ENCODE results near the gene ARFIP1.

ARFIP1 gene

GRCh38 chr4:152935631-152936445 is 156.1 kb downstream of the ARFIP1 start, which contains the start of gene FHDC1 (continued):
- TF ChIP-seq ZFP69B (tag by site-specific recombination; IDR thresholded peaks at IDR 0.05) = no peak
- TF ChIP-seq, protein P1, sequence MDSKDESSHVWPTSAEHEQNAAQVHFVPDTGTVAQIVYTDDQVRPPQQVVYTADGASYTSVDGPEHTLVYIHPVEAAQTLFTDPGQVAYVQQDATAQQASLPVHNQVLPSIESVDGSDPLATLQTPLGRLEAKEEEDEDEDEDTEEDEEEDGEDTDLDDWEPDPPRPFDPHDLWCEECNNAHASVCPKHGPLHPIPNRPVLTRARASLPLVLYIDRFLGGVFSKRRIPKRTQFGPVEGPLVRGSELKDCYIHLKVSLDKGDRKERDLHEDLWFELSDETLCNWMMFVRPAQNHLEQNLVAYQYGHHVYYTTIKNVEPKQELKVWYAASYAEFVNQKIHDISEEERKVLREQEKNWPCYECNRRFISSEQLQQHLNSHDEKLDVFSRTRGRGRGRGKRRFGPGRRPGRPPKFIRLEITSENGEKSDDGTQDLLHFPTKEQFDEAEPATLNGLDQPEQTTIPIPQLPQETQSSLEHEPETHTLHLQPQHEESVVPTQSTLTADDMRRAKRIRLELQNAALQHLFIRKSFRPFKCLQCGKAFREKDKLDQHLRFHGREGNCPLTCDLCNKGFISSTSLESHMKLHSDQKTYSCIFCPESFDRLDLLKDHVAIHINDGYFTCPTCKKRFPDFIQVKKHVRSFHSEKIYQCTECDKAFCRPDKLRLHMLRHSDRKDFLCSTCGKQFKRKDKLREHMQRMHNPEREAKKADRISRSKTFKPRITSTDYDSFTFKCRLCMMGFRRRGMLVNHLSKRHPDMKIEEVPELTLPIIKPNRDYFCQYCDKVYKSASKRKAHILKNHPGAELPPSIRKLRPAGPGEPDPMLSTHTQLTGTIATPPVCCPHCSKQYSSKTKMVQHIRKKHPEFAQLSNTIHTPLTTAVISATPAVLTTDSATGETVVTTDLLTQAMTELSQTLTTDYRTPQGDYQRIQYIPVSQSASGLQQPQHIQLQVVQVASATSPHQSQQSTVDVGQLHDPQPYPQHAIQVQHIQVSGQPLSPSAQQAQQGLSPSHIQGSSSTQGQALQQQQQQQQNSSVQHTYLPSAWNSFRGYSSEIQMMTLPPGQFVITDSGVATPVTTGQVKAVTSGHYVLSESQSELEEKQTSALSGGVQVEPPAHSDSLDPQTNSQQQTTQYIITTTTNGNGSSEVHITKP (tag by site-specific recombination; IDR thresholded peaks at IDR 0.05) = no peak
- no peak for TF ChIP-seq HOXD13 (CRISPR knock-in tag; IDR thresholded peaks at IDR 0.05; ENCODE audit: borderline replicate concordance)
- TF ChIP-seq ZNF521 (tag by site-specific recombination; IDR thresholded peaks at IDR 0.05) = no peak
- TF ChIP-seq ZNF488 (tag by site-specific recombination; IDR thresholded peaks at IDR 0.05) = no peak
- peak; percentile 54; the same call in 1 of the 2 replicates for TF ChIP-seq KLF1 (tag by site-specific recombination; IDR thresholded peaks at IDR 0.05)
- TF ChIP-seq ZBTB17 (tag by site-specific recombination; IDR thresholded peaks at IDR 0.05) = no peak
- no peak for TF ChIP-seq RBAK (tag by site-specific recombination; IDR thresholded peaks at IDR 0.05)
- no peak for TF ChIP-seq ZNF660 (tag by site-specific recombination; IDR thresholded peaks at IDR 0.05)
- TF ChIP-seq ZNF146 (tag by site-specific recombination; IDR thresholded peaks at IDR 0.05) = no peak
- TF ChIP-seq ZNF366 (tag by site-specific recombination; conservative IDR thresholded peaks at IDR 0.05) = no peak
- TF ChIP-seq, protein P2, sequence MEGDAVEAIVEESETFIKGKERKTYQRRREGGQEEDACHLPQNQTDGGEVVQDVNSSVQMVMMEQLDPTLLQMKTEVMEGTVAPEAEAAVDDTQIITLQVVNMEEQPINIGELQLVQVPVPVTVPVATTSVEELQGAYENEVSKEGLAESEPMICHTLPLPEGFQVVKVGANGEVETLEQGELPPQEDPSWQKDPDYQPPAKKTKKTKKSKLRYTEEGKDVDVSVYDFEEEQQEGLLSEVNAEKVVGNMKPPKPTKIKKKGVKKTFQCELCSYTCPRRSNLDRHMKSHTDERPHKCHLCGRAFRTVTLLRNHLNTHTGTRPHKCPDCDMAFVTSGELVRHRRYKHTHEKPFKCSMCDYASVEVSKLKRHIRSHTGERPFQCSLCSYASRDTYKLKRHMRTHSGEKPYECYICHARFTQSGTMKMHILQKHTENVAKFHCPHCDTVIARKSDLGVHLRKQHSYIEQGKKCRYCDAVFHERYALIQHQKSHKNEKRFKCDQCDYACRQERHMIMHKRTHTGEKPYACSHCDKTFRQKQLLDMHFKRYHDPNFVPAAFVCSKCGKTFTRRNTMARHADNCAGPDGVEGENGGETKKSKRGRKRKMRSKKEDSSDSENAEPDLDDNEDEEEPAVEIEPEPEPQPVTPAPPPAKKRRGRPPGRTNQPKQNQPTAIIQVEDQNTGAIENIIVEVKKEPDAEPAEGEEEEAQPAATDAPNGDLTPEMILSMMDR (tag by site-specific recombination; IDR thresholded peaks at IDR 0.05) = 0 out of 2 replicates have a peak, but pooled peaks have one; percentile 37
- no peak for TF ChIP-seq ZNF416 (tag by site-specific recombination; IDR thresholded peaks at IDR 0.05)
- TF ChIP-seq SCRT1 (tag by site-specific recombination; IDR thresholded peaks at IDR 0.05; ENCODE audit: borderline replicate concordance) = no peak
- no peak for TF ChIP-seq ZNF174 (tag by site-specific recombination; IDR thresholded peaks at IDR 0.05)
- no peak for TF ChIP-seq ZNF768 (tag by site-specific recombination; IDR thresholded peaks at IDR 0.05)
- no peak for TF ChIP-seq YY1 (tag by site-specific recombination; IDR thresholded peaks at IDR 0.05)
- TF ChIP-seq ZNF10 (tag by site-specific recombination; IDR thresholded peaks at IDR 0.05) = peak; percentile 72
- TF ChIP-seq ZNF549 (tag by site-specific recombination; IDR thresholded peaks at IDR 0.05) = no peak
- TF ChIP-seq ZNF138 (tag by site-specific recombination; IDR thresholded peaks at IDR 0.05; ENCODE audit: borderline replicate concordance) = no peak
- peak; percentile 60; the same call in 1 of the 2 replicates for TF ChIP-seq ZBTB20 (tag by site-specific recombination; IDR thresholded peaks at IDR 0.05)
- no peak for TF ChIP-seq ZNF621 (tag by site-specific recombination; IDR thresholded peaks at IDR 0.05)
- no peak for TF ChIP-seq MZF1 (tag by site-specific recombination; IDR thresholded peaks at IDR 0.05; ENCODE audit: borderline replicate concordance)
- TF ChIP-seq EGR2 (tag by site-specific recombination; IDR thresholded peaks at IDR 0.05; ENCODE audit: low read depth) = 0 out of 2 replicates have a peak, but pooled peaks have one; percentile 31
- no peak for TF ChIP-seq ZNF211 (tag by site-specific recombination; IDR thresholded peaks at IDR 0.05; ENCODE audit: low read depth)
- no peak for TF ChIP-seq ATF2 (tag by site-specific recombination; IDR thresholded peaks at IDR 0.05; ENCODE audit: low read depth)
- TF ChIP-seq OVOL3 (tag by site-specific recombination; IDR thresholded peaks at IDR 0.05) = no peak
- TF ChIP-seq, protein P3, sequence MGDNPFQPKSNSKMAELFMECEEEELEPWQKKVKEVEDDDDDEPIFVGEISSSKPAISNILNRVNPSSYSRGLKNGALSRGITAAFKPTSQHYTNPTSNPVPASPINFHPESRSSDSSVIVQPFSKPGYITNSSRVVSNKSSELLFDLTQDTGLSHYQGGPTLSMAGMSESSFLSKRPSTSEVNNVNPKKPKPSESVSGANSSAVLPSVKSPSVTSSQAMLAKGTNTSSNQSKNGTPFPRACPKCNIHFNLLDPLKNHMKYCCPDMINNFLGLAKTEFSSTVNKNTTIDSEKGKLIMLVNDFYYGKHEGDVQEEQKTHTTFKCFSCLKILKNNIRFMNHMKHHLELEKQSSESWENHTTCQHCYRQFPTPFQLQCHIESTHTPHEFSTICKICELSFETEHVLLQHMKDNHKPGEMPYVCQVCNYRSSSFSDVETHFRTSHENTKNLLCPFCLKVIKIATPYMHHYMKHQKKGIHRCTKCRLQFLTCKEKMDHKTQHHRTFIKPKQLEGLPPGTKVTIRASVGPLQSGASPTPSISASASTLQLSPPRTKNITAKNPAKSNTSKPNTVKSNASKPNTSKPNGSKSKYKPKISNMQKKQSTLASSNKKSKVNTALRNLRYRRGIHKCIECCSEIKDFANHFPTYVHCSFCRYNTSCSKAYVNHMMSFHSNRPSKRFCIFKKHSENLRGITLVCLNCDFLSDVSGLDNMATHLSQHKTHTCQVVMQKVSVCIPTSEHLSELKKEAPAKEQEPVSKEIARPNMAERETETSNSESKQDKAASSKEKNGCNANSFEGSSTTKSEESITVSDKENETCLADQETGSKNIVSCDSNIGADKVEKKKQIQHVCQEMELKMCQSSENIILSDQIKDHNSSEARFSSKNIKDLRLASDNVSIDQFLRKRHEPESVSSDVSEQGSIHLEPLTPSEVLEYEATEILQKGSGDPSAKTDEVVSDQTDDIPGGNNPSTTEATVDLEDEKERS (tag by site-specific recombination; IDR thresholded peaks at IDR 0.05) = no peak
- no peak for TF ChIP-seq ZNF16 (tag by site-specific recombination; IDR thresholded peaks at IDR 0.05; ENCODE audit: low read depth)
- TF ChIP-seq GLI2 (tag by site-specific recombination; IDR thresholded peaks at IDR 0.05; ENCODE audit: borderline replicate concordance, low read depth) = no peak
